Kidney (tissue), 14 donors: ENCODE results near the gene PLD5. TPM values are rescaled to one million over a fixed set of nuclear protein-coding genes. Genes with fewer than 3 reads are reported as not detected.

Experiments used
- DNase-seq, 5 donors: peaks; one replicate each; pipeline ENCODE4 v3.0.0-alpha.2; 2013 to 2020
- FAIRE-seq: peaks from 2 replicates; lab custom pipeline; 2012; peaks lifted over from hg19 to GRCh38; lab: Jason Lieb, UNC
- H3K27ac ChIP-seq, 2 donors: one replicate each; pipeline ENCODE4 v1.7.0; 2013; ENCODE audit warnings: low read depth in 2 of 2, low read length in 2 of 2, inconsistent platforms in 1 of 2
- H3K27me3 ChIP-seq: one replicate; pipeline ENCODE4 v1.7.1; 2013; ENCODE audit warnings: low read length, inconsistent platforms; ENCODE audit not compliant: control insufficient read depth, insufficient read depth
- H3K36me3 ChIP-seq, 3 donors: one replicate each; pipeline versions ENCODE4 v1.7.0 to v1.7.1; 2013; ENCODE audit warnings: low read length in 3 of 3, control low read depth in 1 of 3, inconsistent platforms in 1 of 3; ENCODE audit not compliant: insufficient read depth in 3 of 3, control insufficient read depth in 2 of 3
- H3K4me1 ChIP-seq, 3 donors: one replicate each; pipeline versions ENCODE4 v1.7.0 to v1.7.1; 2013; ENCODE audit warnings: low read length in 3 of 3, inconsistent platforms in 1 of 3, low read depth in 1 of 3; ENCODE audit not compliant: control insufficient read depth in 2 of 3, insufficient read depth in 2 of 3
- H3K4me3 ChIP-seq, 3 donors: one replicate each; pipeline versions ENCODE4 v1.7.0 to v1.8.1; 2013; ENCODE audit warnings: low read length in 3 of 3, control low read depth in 1 of 3, inconsistent platforms in 1 of 3
- H3K9ac ChIP-seq, 3 donors: one replicate each; pipeline versions ENCODE4 v1.7.0 to v1.7.1; 2013; ENCODE audit warnings: low read length in 3 of 3, control low read depth in 1 of 3, inconsistent platforms in 1 of 3
- H3K9me3 ChIP-seq, 3 donors: one replicate each; pipeline versions ENCODE4 v1.7.0 to v1.7.1; 2013; ENCODE audit warnings: low read length in 3 of 3, control low read depth in 1 of 3, inconsistent platforms in 1 of 3; ENCODE audit not compliant: control insufficient read depth in 2 of 3, insufficient read depth in 1 of 3
- CTCF ChIP-seq: IDR thresholded peaks from 3 replicates; pipeline ENCODE4 v1.5.1; 2012; ENCODE audit warnings: mild to moderate bottlenecking, moderate library complexity, borderline replicate concordance; ENCODE audit not compliant: insufficient read depth; ENCODE audit errors: extremely low read depth
- intact Hi-C: fragments of 100-400 bp; cut with DNase I; formaldehyde crosslinking; loops from one replicate; pipeline ENCODE4 v1.11.1; 2022
- polyA plus RNA-seq: library from polyadenylated mRNA; stranded (reverse); fragments of 350-450 nt; fragmentation: Illumina TruSeq; extraction: RNeasy Lipid Tissue Mini Kit (QIAGEN cat#74804); gene quantifications from one replicate; pipeline ENCODE4 v1.2.3, GENCODE V29; 2014; ENCODE audit warnings: low read depth, low replicate concordance; ENCODE audit not compliant: insufficient read depth
- total RNA-seq: library from RNA; stranded (reverse); fragmentation: NEBNext Ultra II Directional; extraction: Animal tissue kit (Norgen Biotek cat#: 25700); gene quantifications from one replicate; pipeline ENCODE4 v1.2.1, GENCODE V29; 2021
- donor health status: control.
- donor health status: control.
- donor health status: control.
- donor health status: control.
- donor health status: control.
- donor health status: DM: yes; HTN: yes; CAD: no.
- donor health status: Normal renal cell carcinoma (clear cell type).

Gene PLD5
- total and polyA plus RNA-seq, 2 donors from 2014 or later = 0.24 to 0.47 TPM

- Histone ChIP-seq H3K27ac (no peak overlapping the region), H3K27me3 (no peaks in the 10 kb centered on the region), H3K36me3 (no peaks in the 10 kb centered on the region), H3K9me3 (no peaks in the 10 kb centered on the region), H3K4me3 (no peak overlapping the region), H3K9ac (no peak overlapping the region), H3K4me1 (no peaks in the 10 kb centered on the region)
- intact Hi-C loops = no loop called here
- TF ChIP-seq CTCF = no peak
- DNase-seq (no peak), FAIRE-seq (no peak)
Observed at GRCh38 chr1:242197907-242198820, 326.3 kb downstream of the PLD5 start.

- Histone ChIP-seq H3K27ac (no peak overlapping the region), H3K4me1 (no peaks in the 10 kb centered on the region), H3K36me3 (no peaks in the 10 kb centered on the region), H3K4me3 (no peak overlapping the region), H3K9me3 (no peaks in the 10 kb centered on the region), H3K9ac (no peak overlapping the region), H3K27me3 (no peaks in the 10 kb centered on the region)
- no peak for FAIRE-seq
- intact Hi-C loops = no loop called here
- no peak for DNase-seq
- TF ChIP-seq CTCF = no peak
Observed at GRCh38 chr1:242196914-242197313, 327.6 kb downstream of the PLD5 start.

DNA sequence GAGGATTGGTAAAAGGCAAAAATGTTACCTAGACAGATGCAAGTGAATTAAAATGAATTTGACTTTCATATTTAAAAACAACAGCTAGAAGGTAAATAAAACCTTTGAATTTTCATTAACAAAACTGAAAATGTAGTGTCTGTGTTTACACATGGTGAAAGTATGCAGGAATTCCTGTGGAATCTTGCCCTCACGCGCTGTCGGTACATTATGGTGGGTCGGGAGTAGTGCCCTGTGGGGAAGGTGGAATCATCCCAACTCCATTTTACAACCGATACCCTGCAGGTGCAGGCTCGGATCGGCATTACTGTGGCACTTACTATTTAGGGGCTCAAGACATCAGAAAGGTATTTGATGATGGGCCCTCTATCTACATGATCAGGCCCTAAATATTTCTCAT, 328.4 kb downstream of the PLD5 start:
- intact Hi-C loops = no loop called here
- DNase-seq (no peak), FAIRE-seq (no peak)
- Histone ChIP-seq H3K9ac (no peak overlapping the region), H3K27ac (no peak overlapping the region), H3K9me3 (no peaks in the 10 kb centered on the region), H3K4me3 (no peak overlapping the region), H3K4me1 (no peaks in the 10 kb centered on the region), H3K36me3 (no peaks in the 10 kb centered on the region), H3K27me3 (no peaks in the 10 kb centered on the region)
- no peak for TF ChIP-seq CTCF
